A673 (cell line): ENCODE measurements around the gene TSSC4. TPM values are rescaled to one million over a fixed set of nuclear protein-coding genes. Genes with fewer than 3 reads are reported as not detected.

Experiments used
- BruUV-seq: library from RNA; stranded (reverse); fragments of 400-500 nt; replicated peaks from 2 replicates; lab custom pipeline; 2021; lab: Mats Ljungman, UMichigan
- CTCF ChIA-PET: fragments of 300-600 bp; sonication (Branson Sonifier 250); formaldehyde crosslinking; loops from one replicate; lab custom pipeline; 2022; ENCODE audit warnings: antibody characterized with exemption; lab: Charles Lee
- POLR2A ChIA-PET: fragments of 300-600 bp; sonication (Branson Sonifier 250); formaldehyde crosslinking; loops from one replicate; lab custom pipeline; 2022; ENCODE audit warnings: antibody characterized with exemption; ENCODE audit not compliant: low non-redundant PET; lab: Charles Lee
- DNase-seq: peaks from one replicate; pipeline ENCODE4 v3.0.0-alpha.2; 2015; ENCODE audit warnings: low spot score
- H3K27ac ChIP-seq: fragments of 200-600 bp; sonication (generic); 2 replicates; pipeline ENCODE4 v1.5.1; 2016; ENCODE audit warnings: mixed run types, low read depth, mild to moderate bottlenecking, mixed read lengths, antibody characterized with exemption, low read length; ENCODE audit not compliant: poor library complexity, severe bottlenecking
- H3K27me3 ChIP-seq: fragments of 200-600 bp; sonication (generic); replicated peaks from 2 replicates; pipeline ENCODE4 v1.6.1; 2017; ENCODE audit warnings: mixed run types, low read depth, mild to moderate bottlenecking, mixed read lengths, antibody characterized with exemption, low read length; ENCODE audit not compliant: insufficient read depth, poor library complexity
- H3K36me3 ChIP-seq: fragments of 200-600 bp; sonication (generic); 2 replicates; pipeline ENCODE4 v1.6.1; 2016; ENCODE audit warnings: mixed run types, mild to moderate bottlenecking, mixed read lengths, antibody characterized with exemption, low read length; ENCODE audit not compliant: insufficient read depth, poor library complexity, severe bottlenecking
- H3K4me1 ChIP-seq: fragments of 200-600 bp; sonication (generic); 2 replicates; pipeline ENCODE4 v1.6.1; 2017; ENCODE audit warnings: mixed run types, mild to moderate bottlenecking, mixed read lengths, antibody characterized with exemption, low read length; ENCODE audit not compliant: insufficient read depth, poor library complexity, severe bottlenecking
- H3K4me3 ChIP-seq: fragments of 200-600 bp; sonication (generic); 2 replicates; pipeline ENCODE4 v1.5.1; 2016; ENCODE audit warnings: low read depth, mixed run types, mild to moderate bottlenecking, mixed read lengths, low read length; ENCODE audit not compliant: poor library complexity, severe bottlenecking
- H3K9me3 ChIP-seq: fragments of 200-600 bp; sonication (generic); 2 replicates; pipeline ENCODE4 v1.6.1; 2016; ENCODE audit warnings: mixed run types, low read depth, mild to moderate bottlenecking, mixed read lengths, antibody characterized with exemption, low read length; ENCODE audit not compliant: poor library complexity, severe bottlenecking
- CTCF ChIP-seq: fragments of 300-800, 200-600 bp; sonication (generic); conservative IDR thresholded peaks from 2 replicates; pipeline ENCODE4 v1.5.1; 2017; ENCODE audit warnings: low read depth, mild to moderate bottlenecking, antibody characterized with exemption, low read length, moderate library complexity, mixed read lengths
- EZH2 ChIP-seq: fragments of 200-600 bp; sonication (generic); IDR thresholded peaks from 2 replicates; pipeline ENCODE4 v1.6.1; 2017; ENCODE audit warnings: borderline replicate concordance, low read depth, mild to moderate bottlenecking, mixed read lengths, antibody characterized with exemption, low read length; ENCODE audit not compliant: poor library complexity, severe bottlenecking
- intact Hi-C: fragments of 100-400 bp; cut with micrococcal nuclease; formaldehyde crosslinking; loops from one replicate; pipeline ENCODE4 v1.10.0; 2022; ENCODE audit not compliant: unreplicated experiment
- total RNA-seq: library from RNA; stranded (reverse); gene quantifications from 2 replicates; pipeline ENCODE4 v1.2.3, GENCODE V29; 2021

Gene TSSC4
- total RNA-seq, 1 experiment from 2014 or later = 46.8 TPM

GRCh38 chr11:2434008-2434407 is 33.5 kb downstream of the TSSC4 start:
- no peak overlapping the region for H3K4me3 ChIP-seq
- no peaks in the 10 kb centered on the region for H3K9me3 ChIP-seq
- ChIA-PET POLR2A (no interaction called here), CTCF (no interaction called here)
- no peaks in the 10 kb centered on the region for H3K4me1 ChIP-seq
- no peak for DNase-seq
- intact Hi-C loops = no loop called here
- no peak overlapping the region for H3K27ac ChIP-seq
- TF ChIP-seq EZH2 (no peak), CTCF (no peak)
- BruUV-seq = no TSS peak
- no peaks in the 10 kb centered on the region for H3K36me3 ChIP-seq
- no peaks in the 10 kb centered on the region for H3K27me3 ChIP-seq

GRCh38 chr11:2434506-2435255 is 34.1 kb downstream of the TSSC4 start:
- intact Hi-C loops = no loop called here
- TF ChIP-seq EZH2 = no peak
- no peak for TF ChIP-seq CTCF
- H3K27ac ChIP-seq = no peak overlapping the region
- ChIA-PET CTCF (no interaction called here), POLR2A (no interaction called here)
- no peaks in the 10 kb centered on the region for H3K36me3 ChIP-seq
- no peaks in the 10 kb centered on the region for H3K4me1 ChIP-seq
- H3K27me3 ChIP-seq = no peaks in the 10 kb centered on the region
- no TSS peak for BruUV-seq
- no peaks in the 10 kb centered on the region for H3K9me3 ChIP-seq
- no peak overlapping the region for H3K4me3 ChIP-seq
- DNase-seq = no peak

- Histone ChIP-seq H3K27me3 (no peaks in the 10 kb centered on the region), H3K27ac (no peak overlapping the region), H3K4me1 (no peaks in the 10 kb centered on the region), H3K4me3 (no peak overlapping the region), H3K36me3 (no peaks in the 10 kb centered on the region), H3K9me3 (no peaks in the 10 kb centered on the region)
- ChIA-PET POLR2A (no interaction called here), CTCF (no interaction called here)
- BruUV-seq = no TSS peak
- no peak for DNase-seq
- intact Hi-C loops = no loop called here
- no peak for TF ChIP-seq CTCF
- TF ChIP-seq EZH2 = no peak
These were observed 34.9 kb downstream of the TSSC4 start for GRCh38 chr11:2435288-2436012.
